Omental fat pad (tissue), 4 donors: ENCODE measurements around the gene AGA. TPM values are rescaled to one million over a fixed set of nuclear protein-coding genes. Genes with fewer than 3 reads are reported as not detected.

Experiments used
- ATAC-seq: fragments of 150-250 bp; one replicate; pipeline ENCODE4 v1.9.1; 2016; ENCODE audit warnings: mild to moderate bottlenecking, moderate library complexity; ENCODE audit not compliant: low FRiP score
- DNase-seq: peaks from one replicate; pipeline ENCODE4 v3.0.0-alpha.2; 2019; ENCODE audit warnings: low spot score
- CTCF ChIP-seq, 3 donors: fragments of 450-650 bp; IDR thresholded peaks; one replicate each; pipeline ENCODE4 v1.5.1; 2016 to 2017; ENCODE audit warnings: antibody characterized with exemption in 3 of 3, mild to moderate bottlenecking in 3 of 3, moderate library complexity in 2 of 3
- total RNA-seq, 4 donors: library from RNA; depleted of rRNA; stranded (reverse); fragments of >200 nt; gene quantifications; one replicate each; pipeline ENCODE4 v1.1.0, GENCODE V29; 2016

AGA gene
- total RNA-seq, 4 donors from 2014 or later = 13.7 to 21.4 (median 18.8) TPM

GRCh38 chr4:177384856-177385397 is 57.3 kb downstream of the AGA start:
- DNase-seq (no peak), ATAC-seq (no peak)
- TF ChIP-seq CTCF (IDR thresholded peaks at IDR 0.05) = no peak

GRCh38 chr4:177381762-177382310 is 60.4 kb downstream of the AGA start:
- TF ChIP-seq CTCF (IDR thresholded peaks at IDR 0.05) = no peak
- no peak for DNase-seq
- no peak for ATAC-seq

Other genes starting within 250 kb of the AGA start
- under 1 TPM in 1 of 4 donors, not detected in 3; 0.96 TPM for gene NEIL3, start 132.6 kb downstream of the AGA start, total RNA-seq